Endothelial cell of umbilical vein (primary cell): ENCODE results near the gene APEH. TPM values are rescaled to one million over a fixed set of nuclear protein-coding genes. Genes with fewer than 3 reads are reported as not detected.

ENCODE experiments used
- BruUV-seq: library from RNA; stranded (reverse); fragments of 400-500 nt; replicated peaks from 2 replicates; lab custom pipeline; 2021; lab: Mats Ljungman, UMichigan
- CTCF ChIA-PET: fragments of 300-600, 350-600 bp; sonication (Branson Sonifier 250); formaldehyde crosslinking; loops from one replicate; lab custom pipeline; 2021; ENCODE audit warnings: antibody characterized with exemption, inconsistent platforms; lab: Charles Lee
- POLR2A ChIA-PET: fragments of 300-600, 350-600 bp; sonication (Branson Sonifier 250); formaldehyde crosslinking; loops from one replicate; lab custom pipeline; 2021; ENCODE audit warnings: antibody characterized with exemption, inconsistent platforms; lab: Charles Lee
- DNase-seq: peaks from one replicate; pipeline ENCODE4 v3.0.0-alpha.2; 2011; ENCODE audit warnings: low read depth, low spot score
- FAIRE-seq: peaks from 2 replicates; lab custom pipeline; 2011; peaks lifted over from hg19 to GRCh38; lab: Jason Lieb, UNC
- H2AFZ ChIP-seq: 2 replicates; pipeline ENCODE4 v1.6.0; 2012; ENCODE audit warnings: low read depth, low read length, control low read depth, inconsistent platforms
- H3K27ac ChIP-seq: 2 replicates; pipeline ENCODE4 v1.5.1; 2011; ENCODE audit warnings: low read depth, mild to moderate bottlenecking, control low read depth, low read length, moderate library complexity; ENCODE audit not compliant: insufficient read depth
- H3K27me3 ChIP-seq, 2 experiments: 2 replicates each; pipeline versions ENCODE4 v1.6.0 to v1.6.1; 2011; ENCODE audit warnings: low read length in 2 of 2, mixed read lengths in 1 of 2; ENCODE audit not compliant: control insufficient read depth in 2 of 2, insufficient read depth in 2 of 2
- H3K36me3 ChIP-seq, 2 experiments: 2 replicates in 1 of 2; 3 replicates in 1 of 2; pipeline ENCODE4 v1.5.1; 2011; ENCODE audit warnings: low read length in 2 of 2, mild to moderate bottlenecking in 1 of 2, moderate library complexity in 1 of 2; ENCODE audit not compliant: control insufficient read depth in 2 of 2, insufficient read depth in 2 of 2; ENCODE audit errors: extremely low read depth in 1 of 2
- H3K4me1 ChIP-seq: 3 replicates; pipeline ENCODE4 v1.5.1; 2011; ENCODE audit warnings: mild to moderate bottlenecking, low read length; ENCODE audit not compliant: control insufficient read depth, insufficient read depth; ENCODE audit errors: extremely low read depth
- H3K4me2 ChIP-seq: 2 replicates; pipeline ENCODE4 v1.6.1; 2011; ENCODE audit warnings: low read length, control low read depth, mixed read lengths; ENCODE audit not compliant: insufficient read depth
- H3K4me3 ChIP-seq, 3 experiments: fragments of 200-600 bp in 1 of 3; sonication (generic), shearing (Covaris generic) in 1 of 3; replicated peaks in 1 of 3; 2 replicates each; pipeline ENCODE4 v1.5.1; 2011 to 2016; ENCODE audit warnings: control low read depth in 3 of 3, low read length in 3 of 3, mild to moderate bottlenecking in 2 of 3, inconsistent platforms in 1 of 3, low read depth in 1 of 3, moderate library complexity in 1 of 3; ENCODE audit not compliant: insufficient read depth in 1 of 3
- H3K79me2 ChIP-seq: 2 replicates; pipeline ENCODE4 v1.6.0; 2012; ENCODE audit warnings: low read length, inconsistent platforms; ENCODE audit not compliant: control insufficient read depth, insufficient read depth
- H3K9ac ChIP-seq: replicated peaks from 2 replicates; pipeline ENCODE3; 2011; ENCODE audit warnings: low read length, control low read depth; ENCODE audit not compliant: insufficient read depth; ENCODE audit errors: extremely low read depth
- H3K9me1 ChIP-seq: replicated peaks from 3 replicates; pipeline ENCODE4 v1.6.0; 2011; ENCODE audit warnings: mild to moderate bottlenecking, low read length; ENCODE audit not compliant: control insufficient read depth, insufficient read depth; ENCODE audit errors: extremely low read depth
- H3K9me3 ChIP-seq: replicated peaks from 2 replicates; pipeline ENCODE4 v1.5.1; 2012; ENCODE audit warnings: low read length, inconsistent platforms; ENCODE audit not compliant: control insufficient read depth, insufficient read depth
- H4K20me1 ChIP-seq: replicated peaks from 2 replicates; pipeline ENCODE3; 2011; ENCODE audit warnings: mild to moderate bottlenecking, low read length; ENCODE audit not compliant: control insufficient read depth, insufficient read depth; ENCODE audit errors: extremely low read depth
- EZH2 ChIP-seq: IDR thresholded peaks from 2 replicates; pipeline ENCODE4 v1.6.1; 2012; ENCODE audit warnings: borderline replicate concordance, low read depth, mild to moderate bottlenecking, moderate library complexity, low read length, inconsistent platforms; ENCODE audit not compliant: severe bottlenecking
- FOS ChIP-seq: IDR thresholded peaks from 2 replicates; pipeline ENCODE4 v1.6.1; 2011; ENCODE audit warnings: mild to moderate bottlenecking, low read length, moderate library complexity, borderline replicate concordance; ENCODE audit not compliant: insufficient read depth
- GATA2 ChIP-seq: IDR thresholded peaks from 2 replicates; pipeline ENCODE4 v1.7.0; 2011; ENCODE audit warnings: low read depth, mild to moderate bottlenecking, moderate library complexity, mixed read lengths, low read length; ENCODE audit not compliant: insufficient read length, insufficient read depth
- JUN ChIP-seq: IDR thresholded peaks from 2 replicates; pipeline ENCODE4 v1.6.1; 2011; ENCODE audit warnings: borderline replicate concordance, low read depth; ENCODE audit not compliant: insufficient read length, insufficient read depth
- MAX ChIP-seq: IDR thresholded peaks from 2 replicates; pipeline ENCODE4 v1.6.1; 2011; ENCODE audit not compliant: insufficient read depth, insufficient read length
- MYC ChIP-seq: IDR thresholded peaks from one replicate; pipeline ENCODE4 v1.6.1; 2011; ENCODE audit warnings: mild to moderate bottlenecking, low read depth, low read length
- POLR2A ChIP-seq: IDR thresholded peaks from 2 replicates; pipeline ENCODE4 v1.6.1; 2012; ENCODE audit warnings: low read depth, mild to moderate bottlenecking, control low read depth, low read length
- POLR2AphosphoS5 ChIP-seq: IDR thresholded peaks from 2 replicates; pipeline ENCODE4 v1.6.1; 2012; ENCODE audit warnings: low read depth, mild to moderate bottlenecking, control low read depth, low read length, moderate library complexity; ENCODE audit not compliant: insufficient read depth
- dilution Hi-C: fragments of 300-500 bp; cut with MboI; formaldehyde crosslinking; loops from one replicate; pipeline ENCODE4 v1.15.0; 2019; ENCODE audit warnings: low sequenced_read_pairs; ENCODE audit not compliant: extremely low pct_ligation_motif_present
- intact Hi-C: fragments of 100-400 bp; cut with micrococcal nuclease; formaldehyde crosslinking; loops from one replicate; pipeline ENCODE4 v1.10.0; 2022
- polyA plus RNA-seq, 4 experiments: library from polyadenylated mRNA; depleted of rRNA in 3 of 4; stranded (reverse) in 3 of 4; unstranded in 1 of 4; fragments of >200 nt; gene quantifications; 2 replicates each; pipeline versions ENCODE4 v1.2.1 to v1.2.3, GENCODE V29; 2011 to 2012; ENCODE audit warnings: missing spikeins in 1 of 4
- total RNA-seq: library from RNA; stranded (reverse); gene quantifications from 2 replicates; pipeline ENCODE4 v1.2.3, GENCODE V29; 2021
- TF ChIP-seq, protein P1 (sequence below), 2 donors: IDR thresholded peaks; 1 replicate in 1 of 2; 2 replicates in 1 of 2; pipeline ENCODE4 v1.5.1; 2011; ENCODE audit warnings: low read length in 2 of 2, mild to moderate bottlenecking in 2 of 2, moderate library complexity in 2 of 2, control low read depth in 1 of 2, inconsistent platforms in 1 of 2, low read depth in 1 of 2; ENCODE audit not compliant: insufficient read depth in 1 of 2; ENCODE audit errors: extremely low read depth in 1 of 2

Gene APEH
- total and polyA plus RNA-seq, 2 donors (not counting 3 experiments of a cell fraction or from before 2014, with no cell fraction given), result 68.2 to 74.3 TPM

- ChIA-PET POLR2A (no interaction called here), CTCF (interaction anchor here (2.3 kb wide), 1 partner anchor 176 kb away, joined by 7 read pairs; no protein-coding TSS in a partner anchor)
- dilution Hi-C loops (no loop called here), intact Hi-C loops (no loop called here)
- Histone ChIP-seq H3K36me3 (peaks cover 3 to 8% of the 10 kb centered on the region in 2 experiments), H3K27ac (no peak overlapping the region), H3K79me2 (no peaks in the 10 kb centered on the region), H3K4me2 (no peak overlapping the region), H3K9ac (no peak overlapping the region), H3K4me3 (no peak overlapping the region), H4K20me1 (no peaks in the 10 kb centered on the region), H3K9me1 (no peaks in the 10 kb centered on the region), H2AFZ (no peak overlapping the region), H3K9me3 (no peaks in the 10 kb centered on the region), H3K4me1 (peaks cover 7% of the 10 kb centered on the region), H3K27me3 (no peaks in the 10 kb centered on the region)
- FAIRE-seq (no peak), DNase-seq (no peak)
- TF ChIP-seq POLR2A (no peak), FOS (no peak), MAX (no peak), POLR2AphosphoS5 (no peak), JUN (no peak), MYC (no peak), GATA2 (no peak), EZH2 (no peak)
- TF ChIP-seq, protein P1, sequence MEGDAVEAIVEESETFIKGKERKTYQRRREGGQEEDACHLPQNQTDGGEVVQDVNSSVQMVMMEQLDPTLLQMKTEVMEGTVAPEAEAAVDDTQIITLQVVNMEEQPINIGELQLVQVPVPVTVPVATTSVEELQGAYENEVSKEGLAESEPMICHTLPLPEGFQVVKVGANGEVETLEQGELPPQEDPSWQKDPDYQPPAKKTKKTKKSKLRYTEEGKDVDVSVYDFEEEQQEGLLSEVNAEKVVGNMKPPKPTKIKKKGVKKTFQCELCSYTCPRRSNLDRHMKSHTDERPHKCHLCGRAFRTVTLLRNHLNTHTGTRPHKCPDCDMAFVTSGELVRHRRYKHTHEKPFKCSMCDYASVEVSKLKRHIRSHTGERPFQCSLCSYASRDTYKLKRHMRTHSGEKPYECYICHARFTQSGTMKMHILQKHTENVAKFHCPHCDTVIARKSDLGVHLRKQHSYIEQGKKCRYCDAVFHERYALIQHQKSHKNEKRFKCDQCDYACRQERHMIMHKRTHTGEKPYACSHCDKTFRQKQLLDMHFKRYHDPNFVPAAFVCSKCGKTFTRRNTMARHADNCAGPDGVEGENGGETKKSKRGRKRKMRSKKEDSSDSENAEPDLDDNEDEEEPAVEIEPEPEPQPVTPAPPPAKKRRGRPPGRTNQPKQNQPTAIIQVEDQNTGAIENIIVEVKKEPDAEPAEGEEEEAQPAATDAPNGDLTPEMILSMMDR (IDR thresholded peaks at IDR 0.05; ENCODE audit: extremely low read depth in 1 of 2, insufficient read depth in 1 of 2, low read depth in 1 of 2, low read length in 2 of 2), result no peak
- no TSS peak for BruUV-seq
These were observed 42.0 kb downstream of the APEH start for GRCh38 chr3:49716169-49716568.
